Measurements from ENCODE around the gene EML6. TPM values are rescaled to one million over a fixed set of nuclear protein-coding genes. Genes with fewer than 3 reads are reported as not detected.

Gene EML6
- polyA plus RNA-seq, 1 of the 3 experiments (the other 2 are of a cell fraction) = 1.1 TPM

DNA sequence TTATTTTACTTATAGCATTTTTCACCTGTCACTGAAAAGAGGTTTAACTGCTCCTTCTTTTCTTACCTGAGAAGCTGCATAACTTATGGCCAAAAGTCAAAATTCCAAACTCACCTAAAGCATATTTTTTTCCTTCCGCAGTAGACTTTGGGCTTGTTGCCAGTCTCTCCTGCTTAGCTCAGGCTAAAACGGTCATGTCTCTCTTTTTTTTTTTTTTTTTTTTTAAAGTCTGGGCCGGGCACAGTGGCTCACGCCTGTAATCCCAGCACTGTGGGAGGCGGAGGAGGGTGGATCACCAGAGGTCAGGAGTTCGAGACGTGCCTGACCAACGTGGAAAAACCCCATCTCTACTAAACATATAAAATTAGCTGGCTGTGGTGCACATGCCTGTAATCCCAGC is 213.3 kb downstream of the EML6 start:
- ChIA-PET CTCF (interaction anchor here (0.7 kb wide), 1 partner anchor 48 kb away, joined by 3 read pairs; no protein-coding TSS in a partner anchor), POLR2A (no interaction called here)
- Histone ChIP-seq H4K20me1 (ENCODE audit: insufficient read depth) (no peaks in the 10 kb centered on the region), H3F3A (replicated peaks; ENCODE audit: insufficient read depth) (no peaks in the 10 kb centered on the region), H3K9me3 (no peaks in the 10 kb centered on the region), H3K4me3 (ENCODE audit: low read depth in 2 of 2, low read length in 1 of 2) (no peak overlapping the region), H3K9me2 (no peaks in the 10 kb centered on the region), H3K79me2 (ENCODE audit: insufficient read depth) (no peaks in the 10 kb centered on the region), H3K27me3 (ENCODE audit: insufficient read depth) (no peaks in the 10 kb centered on the region), H3K9ac (no peak overlapping the region), H2AFZ (ENCODE audit: low read depth) (no peak overlapping the region), H3K36me3 (replicated peaks in 1 of 2; ENCODE audit: control insufficient read depth in 1 of 2, insufficient read depth in 2 of 2, low read length in 1 of 2) (no peaks in the 10 kb centered on the region), H3K4me1 (ENCODE audit: control insufficient read depth in 1 of 2, insufficient read depth in 2 of 2, low read depth in 1 of 2, low read length in 1 of 2) (peaks cover 0 to 3% of the 10 kb centered on the region in 2 experiments; a peak in 1 of 4 replicates), H3K4me2 (no peak overlapping the region), H3K27ac (ENCODE audit: low read depth in 2 of 2, low read length in 1 of 2) (no peak overlapping the region)
- TF ChIP-seq, protein P1, sequence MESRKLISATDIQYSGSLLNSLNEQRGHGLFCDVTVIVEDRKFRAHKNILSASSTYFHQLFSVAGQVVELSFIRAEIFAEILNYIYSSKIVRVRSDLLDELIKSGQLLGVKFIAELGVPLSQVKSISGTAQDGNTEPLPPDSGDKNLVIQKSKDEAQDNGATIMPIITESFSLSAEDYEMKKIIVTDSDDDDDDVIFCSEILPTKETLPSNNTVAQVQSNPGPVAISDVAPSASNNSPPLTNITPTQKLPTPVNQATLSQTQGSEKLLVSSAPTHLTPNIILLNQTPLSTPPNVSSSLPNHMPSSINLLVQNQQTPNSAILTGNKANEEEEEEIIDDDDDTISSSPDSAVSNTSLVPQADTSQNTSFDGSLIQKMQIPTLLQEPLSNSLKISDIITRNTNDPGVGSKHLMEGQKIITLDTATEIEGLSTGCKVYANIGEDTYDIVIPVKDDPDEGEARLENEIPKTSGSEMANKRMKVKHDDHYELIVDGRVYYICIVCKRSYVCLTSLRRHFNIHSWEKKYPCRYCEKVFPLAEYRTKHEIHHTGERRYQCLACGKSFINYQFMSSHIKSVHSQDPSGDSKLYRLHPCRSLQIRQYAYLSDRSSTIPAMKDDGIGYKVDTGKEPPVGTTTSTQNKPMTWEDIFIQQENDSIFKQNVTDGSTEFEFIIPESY (IDR thresholded peaks at IDR 0.05; ENCODE audit: borderline replicate concordance, low read depth) = no peak
- TF ChIP-seq, protein P2, sequence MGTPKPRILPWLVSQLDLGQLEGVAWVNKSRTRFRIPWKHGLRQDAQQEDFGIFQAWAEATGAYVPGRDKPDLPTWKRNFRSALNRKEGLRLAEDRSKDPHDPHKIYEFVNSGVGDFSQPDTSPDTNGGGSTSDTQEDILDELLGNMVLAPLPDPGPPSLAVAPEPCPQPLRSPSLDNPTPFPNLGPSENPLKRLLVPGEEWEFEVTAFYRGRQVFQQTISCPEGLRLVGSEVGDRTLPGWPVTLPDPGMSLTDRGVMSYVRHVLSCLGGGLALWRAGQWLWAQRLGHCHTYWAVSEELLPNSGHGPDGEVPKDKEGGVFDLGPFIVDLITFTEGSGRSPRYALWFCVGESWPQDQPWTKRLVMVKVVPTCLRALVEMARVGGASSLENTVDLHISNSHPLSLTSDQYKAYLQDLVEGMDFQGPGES (IDR thresholded peaks at IDR 0.05; ENCODE audit: low read depth, low read length) = no peak
- no peak for TF ChIP-seq EP300 (IDR thresholded peaks at IDR 0.05; ENCODE audit: borderline replicate concordance in 1 of 2, low read depth in 1 of 2, low read length in 1 of 2)
- no peak for TF ChIP-seq FOXJ3 (CRISPR knock-in tag; IDR thresholded peaks at IDR 0.05)
- WGBS (ENCODE audit: low lambda C conversion rate) = 79% methylated on average over 8 of the region's 8 CpGs
- no peak for DNase-seq

DNA sequence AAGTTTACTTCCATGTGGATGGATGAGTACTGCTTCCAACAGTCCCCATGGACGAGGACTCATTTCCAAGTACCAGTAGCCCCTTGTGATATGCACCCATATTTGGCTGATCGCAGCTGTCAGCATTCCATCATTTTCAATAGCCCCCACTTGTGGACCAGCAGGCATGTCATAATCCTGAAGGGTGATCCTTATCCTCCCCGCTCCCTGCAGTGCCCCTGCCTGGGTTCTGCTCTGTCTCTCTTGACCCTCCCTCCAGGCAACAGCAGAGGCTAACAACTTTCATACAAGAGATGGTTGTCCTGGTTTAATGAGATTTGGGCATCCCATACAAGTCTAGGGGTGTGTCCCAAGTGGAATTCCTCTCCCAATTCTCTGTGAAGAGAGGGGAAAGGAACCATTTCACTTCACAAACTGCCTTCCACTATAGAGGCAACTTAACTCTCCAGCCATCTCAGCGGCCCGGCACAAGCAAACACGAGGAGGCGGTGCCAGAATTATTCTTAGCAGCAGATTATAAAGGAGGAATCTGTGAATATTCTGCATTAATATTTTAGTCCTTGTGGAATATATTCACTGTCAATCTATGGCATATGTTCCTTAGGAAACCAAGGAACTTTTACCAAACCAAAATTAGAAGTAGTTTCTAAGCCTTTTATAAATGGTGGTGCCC is 216.1 kb downstream of the EML6 start:
- no peak for TF ChIP-seq MXI1 (IDR thresholded peaks at IDR 0.05; ENCODE audit: low read depth, low read length)
- no peak for TF ChIP-seq JUND (IDR thresholded peaks at IDR 0.05)
- TF ChIP-seq EZH2phosphoT487 (IDR thresholded peaks at IDR 0.05; ENCODE audit: borderline replicate concordance, low read depth) = no peak
- TF ChIP-seq, protein P3, sequence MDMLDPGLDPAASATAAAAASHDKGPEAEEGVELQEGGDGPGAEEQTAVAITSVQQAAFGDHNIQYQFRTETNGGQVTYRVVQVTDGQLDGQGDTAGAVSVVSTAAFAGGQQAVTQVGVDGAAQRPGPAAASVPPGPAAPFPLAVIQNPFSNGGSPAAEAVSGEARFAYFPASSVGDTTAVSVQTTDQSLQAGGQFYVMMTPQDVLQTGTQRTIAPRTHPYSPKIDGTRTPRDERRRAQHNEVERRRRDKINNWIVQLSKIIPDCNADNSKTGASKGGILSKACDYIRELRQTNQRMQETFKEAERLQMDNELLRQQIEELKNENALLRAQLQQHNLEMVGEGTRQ (IDR thresholded peaks at IDR 0.05; ENCODE audit: borderline replicate concordance, low read depth, low read length) = no peak
- TF ChIP-seq NRF1 (IDR thresholded peaks at IDR 0.05; ENCODE audit: low read depth, low read length) = no peak
- no peak for TF ChIP-seq FOSL2 (IDR thresholded peaks at IDR 0.05; ENCODE audit: borderline replicate concordance, low read depth)
- no peak for TF ChIP-seq TEAD4 (IDR thresholded peaks at IDR 0.05; ENCODE audit: borderline replicate concordance, insufficient read depth)
- TF ChIP-seq CHD2 (IDR thresholded peaks at IDR 0.05; ENCODE audit: low read length, partially characterized antibody) = no peak
- TF ChIP-seq SIN3A (IDR thresholded peaks at IDR 0.05; ENCODE audit: borderline replicate concordance, low read depth, low read length) = no peak
- no peak for TF ChIP-seq TCF12 (IDR thresholded peaks at IDR 0.05)
- TF ChIP-seq MEF2A (IDR thresholded peaks at IDR 0.05; ENCODE audit: borderline replicate concordance, low read depth) = no peak
- no peak for TF ChIP-seq RAD21 (IDR thresholded peaks at IDR 0.05; ENCODE audit: low read length)
- no peak for DNase-seq
- H3K9me2 ChIP-seq = no peaks in the 10 kb centered on the region
- H3K79me2 ChIP-seq (ENCODE audit: insufficient read depth) = no peaks in the 10 kb centered on the region
- ChIA-PET POLR2A (no interaction called here), CTCF (no interaction called here)
- H4K20me1 ChIP-seq (ENCODE audit: insufficient read depth) = no peaks in the 10 kb centered on the region
- no peaks in the 10 kb centered on the region for H3K36me3 ChIP-seq (replicated peaks in 1 of 2; ENCODE audit: control insufficient read depth in 1 of 2, insufficient read depth in 2 of 2, low read length in 1 of 2)
- H3K27ac ChIP-seq (ENCODE audit: low read depth in 2 of 2, low read length in 1 of 2) = no peak overlapping the region
- no peaks in the 10 kb centered on the region for H3F3A ChIP-seq (replicated peaks; ENCODE audit: insufficient read depth)
- no peaks in the 10 kb centered on the region for H3K27me3 ChIP-seq (ENCODE audit: insufficient read depth)
- H2AFZ ChIP-seq (ENCODE audit: low read depth) = no peak overlapping the region
- no peak overlapping the region for H3K4me2 ChIP-seq
- peaks cover 0 to 3% of the 10 kb centered on the region in 2 experiments; a peak in 1 of 4 replicates for H3K4me1 ChIP-seq (ENCODE audit: control insufficient read depth in 1 of 2, insufficient read depth in 2 of 2, low read depth in 1 of 2, low read length in 1 of 2)
- WGBS (ENCODE audit: low lambda C conversion rate) = 84% methylated on average over 7 of the region's 7 CpGs
- no peaks in the 10 kb centered on the region for H3K9me3 ChIP-seq
- H3K9ac ChIP-seq = no peak overlapping the region
- no peak overlapping the region for H3K4me3 ChIP-seq (ENCODE audit: low read depth in 2 of 2, low read length in 1 of 2)

Data from SK-N-SH (cell line).